Breast epithelium (tissue), 3 donors: Measurements from ENCODE around the gene CDH3.

Experiments
- POLR2A ChIP-seq: fragments of 450-650 bp; IDR thresholded peaks from one replicate; pipeline ENCODE4 v1.6.1; 2016; ENCODE audit warnings: antibody characterized with exemption, mild to moderate bottlenecking, moderate library complexity
- POLR2AphosphoS5 ChIP-seq, 3 donors: sonication (generic); formaldehyde crosslinking; IDR thresholded peaks; one replicate each; pipeline ENCODE4 v1.6.1; 2017; ENCODE audit warnings: antibody characterized with exemption in 3 of 3

- TF ChIP-seq POLR2AphosphoS5 (IDR thresholded peaks at IDR 0.05) (no peak), POLR2A (no peak)
Measured at GRCh38 chr16:68749432-68749831, 104.3 kb downstream of the CDH3 start.
